Aorta (tissue), 5 donors: ENCODE measurements around the gene DROSHA. TPM values are rescaled to one million over a fixed set of nuclear protein-coding genes. Genes with fewer than 3 reads are reported as not detected.

Source experiments
- ATAC-seq: fragments of 200-7000 bp; cut with Tn5 transposase; one replicate; pipeline ENCODE4 v1.9.1; 2022; ENCODE audit warnings: moderate library complexity; ENCODE audit not compliant: low FRiP score
- DNase-seq, 2 donors: peaks; one replicate each; pipeline ENCODE4 v3.0.0-alpha.2; 2020
- H3K27ac ChIP-seq, 2 donors: one replicate each; pipeline ENCODE4 v1.5.1; 2013; ENCODE audit warnings: low read length in 2 of 2, mild to moderate bottlenecking in 2 of 2, moderate library complexity in 2 of 2, control low read depth in 1 of 2, inconsistent platforms in 1 of 2, low read depth in 1 of 2
- H3K27me3 ChIP-seq, 2 donors: one replicate each; pipeline ENCODE4 v1.6.1; 2013; ENCODE audit warnings: control low read depth in 1 of 2, low read length in 1 of 2, mild to moderate bottlenecking in 1 of 2, moderate library complexity in 1 of 2; ENCODE audit not compliant: insufficient read depth in 2 of 2, control insufficient read depth in 1 of 2
- H3K36me3 ChIP-seq, 2 donors: one replicate each; pipeline ENCODE4 v1.6.1; 2013; ENCODE audit warnings: control low read depth in 1 of 2, low read length in 1 of 2, mild to moderate bottlenecking in 1 of 2; ENCODE audit not compliant: insufficient read depth in 2 of 2, control insufficient read depth in 1 of 2
- H3K4me1 ChIP-seq, 2 donors: one replicate each; pipeline ENCODE4 v1.6.1; 2013; ENCODE audit warnings: low read length in 2 of 2, control low read depth in 1 of 2, mild to moderate bottlenecking in 1 of 2, moderate library complexity in 1 of 2; ENCODE audit not compliant: insufficient read depth in 2 of 2, control insufficient read depth in 1 of 2
- H3K4me3 ChIP-seq, 2 donors: one replicate each; pipeline ENCODE4 v1.5.1; 2013; ENCODE audit warnings: low read length in 2 of 2, control low read depth in 1 of 2, mild to moderate bottlenecking in 1 of 2
- H3K9me3 ChIP-seq: one replicate; pipeline ENCODE4 v1.6.1; 2013; ENCODE audit warnings: mild to moderate bottlenecking, low read length; ENCODE audit not compliant: control insufficient read depth
- WGBS, 2 donors: extraction: QIAGEN DNeasy Blood & Tissue Kit; methylation state at CpG; one replicate each; pipeline ENCODE4 v1.1.7; 2013; 5-methylcytosine and 5-hydroxymethylcytosine counted together
- intact Hi-C, 2 donors: fragments of 100-400 bp; cut with DNase I; formaldehyde crosslinking; loops; one replicate each; pipeline versions ENCODE4 v1.14.2 to v1.15.0; 2022
- polyA plus RNA-seq, 2 donors: library from polyadenylated mRNA; stranded (reverse); fragments of 200-250 nt; gene quantifications; one replicate each; pipeline ENCODE4 v1.2.3, GENCODE V29; 2013
- total RNA-seq, 2 donors: library from RNA; stranded (reverse); fragmentation: NEBNext Ultra II Directional; extraction: Animal tissue kit (Norgen Biotek cat#: 25700); gene quantifications; one replicate each; pipeline ENCODE4 v1.2.1, GENCODE V29; 2021
- donor health status: healthy with polysubstance abuse.
- donor health status: Bipolar disorder and iron deficiency.
- donor health status: DM: no; HTN: no; CAD: no.
- donor health status: DM: no; HTN: no; CAD: no.
- donor health status: DM: yes; HTN: yes; CAD: no.

The DROSHA gene
- total and polyA plus RNA-seq, 4 donors: 14.4 to 68.2 (median 47.9) TPM

DNA sequence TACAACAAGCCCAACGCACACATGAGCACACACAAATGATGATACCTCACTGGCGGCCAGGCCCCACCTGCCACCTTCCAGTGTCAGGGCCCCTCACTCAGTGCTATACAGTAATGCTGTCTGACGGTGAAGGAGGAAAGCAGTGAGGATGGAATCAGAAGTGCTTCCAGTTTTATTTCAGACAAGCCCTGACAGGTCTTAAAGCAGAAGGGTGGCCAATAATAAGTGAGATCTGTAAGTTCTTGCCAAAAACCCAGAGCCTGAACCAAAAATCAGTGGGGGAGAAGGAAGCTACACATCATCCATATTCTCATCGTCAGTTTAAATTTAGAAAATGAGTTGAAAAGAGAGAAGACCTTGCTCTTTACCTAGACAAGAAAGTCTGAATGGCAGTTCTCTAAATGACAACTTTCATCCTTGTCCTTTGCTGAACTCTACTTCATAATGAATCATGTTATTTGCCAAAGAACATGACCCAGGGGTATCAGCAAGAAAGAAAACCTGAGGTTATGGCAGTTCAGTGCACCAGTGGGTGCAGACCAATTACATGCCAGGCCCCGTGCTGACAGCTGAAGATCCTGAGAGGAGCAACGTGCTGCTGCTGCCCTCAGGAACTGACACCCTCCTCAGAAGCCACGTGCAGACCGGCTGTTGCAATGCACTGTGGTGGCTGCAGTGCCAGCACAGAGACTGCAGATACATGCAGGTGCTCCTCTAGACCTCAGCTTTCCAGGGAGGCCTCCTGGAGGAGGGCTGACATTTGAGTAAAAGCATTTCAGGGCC is 118.7 kb downstream of the DROSHA start:
- intact Hi-C loops: no loop called here
- no peak overlapping the region for H3K27ac ChIP-seq
- no peaks in the 10 kb centered on the region for H3K9me3 ChIP-seq
- ATAC-seq (no peak), DNase-seq (no peak)
- peaks cover 9 to 14% of the 10 kb centered on the region in 2 donors for H3K36me3 ChIP-seq
- no peak overlapping the region for H3K4me3 ChIP-seq
- H3K4me1 ChIP-seq: no peaks in the 10 kb centered on the region
- 80 to 83% methylated on average over 8 of the region's 8 CpGs for WGBS, 2 donors
- H3K27me3 ChIP-seq: no peaks in the 10 kb centered on the region

- DNase-seq (no peak), ATAC-seq (no peak)
- no peaks in the 10 kb centered on the region for H3K27me3 ChIP-seq
- no peak overlapping the region for H3K4me3 ChIP-seq
- H3K27ac ChIP-seq: no peak overlapping the region
- intact Hi-C loops: no loop called here
- H3K9me3 ChIP-seq: no peaks in the 10 kb centered on the region
- no peaks in the 10 kb centered on the region for H3K4me1 ChIP-seq
- H3K36me3 ChIP-seq: peaks cover 6 to 11% of the 10 kb centered on the region in 2 donors
- WGBS, 2 donors: 21 to 32% methylated on average over 1 of the region's 1 CpG
Measured at GRCh38 chr5:31412324-31412723, 119.6 kb downstream of the DROSHA start.

DNA sequence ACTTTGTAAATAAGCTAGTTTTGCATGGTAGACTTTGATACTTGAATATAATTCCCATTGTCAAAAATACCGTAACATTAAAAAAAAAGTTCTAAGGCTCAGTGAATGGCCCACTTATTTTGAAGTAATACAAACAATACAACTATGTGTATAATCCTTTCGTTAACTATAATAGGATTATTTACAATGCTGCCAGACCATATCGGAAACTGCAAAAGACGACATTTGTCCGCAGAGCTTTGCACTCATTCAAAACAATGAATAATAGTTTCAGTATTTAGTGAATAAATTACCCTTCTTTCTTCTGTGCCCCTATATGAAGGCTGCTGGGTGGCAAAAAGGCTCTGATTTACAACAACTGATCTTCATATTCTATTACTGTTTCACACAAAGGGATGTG is 121.8 kb downstream of the DROSHA start:
- DNase-seq: no peak
- no peaks in the 10 kb centered on the region for H3K4me1 ChIP-seq
- ATAC-seq: no peak
- peaks cover 9 to 10% of the 10 kb centered on the region in 2 donors for H3K36me3 ChIP-seq
- no peak overlapping the region for H3K27ac ChIP-seq
- 97 to 98% methylated on average over 5 of the region's 5 CpGs for WGBS, 2 donors
- H3K27me3 ChIP-seq: no peaks in the 10 kb centered on the region
- intact Hi-C loops: no loop called here
- no peaks in the 10 kb centered on the region for H3K9me3 ChIP-seq
- no peak overlapping the region for H3K4me3 ChIP-seq

GRCh38 chr5:31408814-31409213 is 123.1 kb downstream of the DROSHA start:
- no peak for DNase-seq
- Histone ChIP-seq H3K9me3 (no peaks in the 10 kb centered on the region), H3K27ac (no peak overlapping the region), H3K27me3 (no peaks in the 10 kb centered on the region), H3K36me3 (peaks cover 10 to 12% of the 10 kb centered on the region in 2 donors), H3K4me3 (no peak overlapping the region), H3K4me1 (no peaks in the 10 kb centered on the region)
- no peak for ATAC-seq
- intact Hi-C loops: no loop called here

- no peaks in the 10 kb centered on the region for H3K9me3 ChIP-seq
- DNase-seq: no peak
- peaks cover 7 to 8% of the 10 kb centered on the region in 2 donors for H3K36me3 ChIP-seq
- intact Hi-C loops: no loop called here
- no peaks in the 10 kb centered on the region for H3K27me3 ChIP-seq
- ATAC-seq: no peak
- H3K4me3 ChIP-seq: no peak overlapping the region
- H3K27ac ChIP-seq: no peak overlapping the region
- WGBS, 2 donors: 79 to 81% methylated on average over 4 of the region's 4 CpGs
- H3K4me1 ChIP-seq: no peaks in the 10 kb centered on the region
Measured at GRCh38 chr5:31407921-31408693, 123.8 kb downstream of the DROSHA start.

DNA sequence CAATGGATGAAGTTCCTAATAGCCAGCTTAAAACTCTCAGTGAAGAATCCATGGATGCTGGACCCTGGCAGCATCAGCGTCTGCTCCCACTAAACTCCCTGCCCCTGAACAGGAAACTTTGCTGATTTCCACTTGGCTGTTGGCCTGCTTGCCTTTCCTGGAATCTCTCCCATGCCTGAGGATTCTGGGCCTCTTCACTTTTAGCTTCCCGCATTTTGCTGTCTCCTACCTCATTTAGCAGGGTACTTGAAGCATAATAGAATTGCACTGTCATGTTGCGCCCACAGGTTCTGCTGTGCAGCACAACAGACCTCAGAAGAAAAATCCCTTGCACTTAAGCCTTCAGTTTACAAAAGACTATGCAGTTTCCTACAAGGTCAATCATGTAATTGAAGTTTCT is 127.6 kb downstream of the DROSHA start:
- Histone ChIP-seq H3K4me3 (no peak overlapping the region), H3K27me3 (no peaks in the 10 kb centered on the region), H3K36me3 (peaks cover 7 to 9% of the 10 kb centered on the region in 2 donors), H3K4me1 (no peaks in the 10 kb centered on the region), H3K27ac (no peak overlapping the region), H3K9me3 (no peaks in the 10 kb centered on the region)
- intact Hi-C loops: no loop called here
- ATAC-seq: no peak
- 79 to 82% methylated on average over 3 of the region's 3 CpGs for WGBS, 2 donors
- DNase-seq: no peak

GRCh38 chr5:31401691-31402090 is 130.2 kb downstream of the DROSHA start:
- DNase-seq (no peak), ATAC-seq (no peak)
- Histone ChIP-seq H3K4me1 (peaks cover 0 to 2% of the 10 kb centered on the region in 2 donors), H3K27me3 (no peaks in the 10 kb centered on the region), H3K9me3 (no peaks in the 10 kb centered on the region), H3K36me3 (peaks cover 7 to 8% of the 10 kb centered on the region in 2 donors), H3K4me3 (no peak overlapping the region), H3K27ac (no peak overlapping the region)
- intact Hi-C loops: no loop called here
- WGBS, 2 donors: 64 to 78% methylated on average over 3 of the region's 3 CpGs

GRCh38 chr5:31397926-31398557 is 133.9 kb downstream of the DROSHA start:
- intact Hi-C loops: no loop called here
- Histone ChIP-seq H3K9me3 (no peaks in the 10 kb centered on the region), H3K4me1 (peaks cover 0 to 2% of the 10 kb centered on the region in 2 donors), H3K27me3 (no peaks in the 10 kb centered on the region), H3K27ac (no peak overlapping the region), H3K36me3 (peaks cover 3 to 4% of the 10 kb centered on the region in 2 donors), H3K4me3 (no peak overlapping the region)
- WGBS, 2 donors: 15% methylated on average over 11 of the region's 11 CpGs
- ATAC-seq (no peak), DNase-seq (no peak)
